BE2C (cell line): ENCODE results near the gene PRXL2B.

Source experiments
- DNase-seq: peaks from one replicate; pipeline ENCODE4 v3.0.0-alpha.2; 2020
- H3K27me3 ChIP-seq: fragments of 250-450 bp; sonication (Bioruptor Pico); 2 replicates; pipeline ENCODE4 v1.5.1; 2020; ENCODE audit warnings: mild to moderate bottlenecking
- H3K36me3 ChIP-seq: fragments of 250-450 bp; sonication (Bioruptor Pico); 2 replicates; pipeline ENCODE4 v1.5.1; 2020; ENCODE audit warnings: mild to moderate bottlenecking
- H3K4me1 ChIP-seq: fragments of 250-450 bp; sonication (Bioruptor Pico); 2 replicates; pipeline ENCODE4 v1.5.1; 2020
- H3K4me3 ChIP-seq: 2 replicates; pipeline ENCODE4 v1.5.1; 2011; ENCODE audit warnings: low read depth, low read length
- H3K9me3 ChIP-seq: fragments of 250-450 bp; sonication (Bioruptor Pico); 2 replicates; pipeline ENCODE4 v1.5.1; 2020
- CTCF ChIP-seq: IDR thresholded peaks from 2 replicates; pipeline ENCODE4 v1.5.1; 2012; ENCODE audit warnings: mild to moderate bottlenecking, low read depth, low read length

PRXL2B gene

GRCh38 chr1:2587071-2587859, 688 bp downstream of the PRXL2B start:
- DNase-seq, result no peak
- Histone ChIP-seq H3K36me3 (no peaks in the 10 kb centered on the region), H3K4me1 (peaks cover 6% of the 10 kb centered on the region), H3K9me3 (no peaks in the 10 kb centered on the region), H3K4me3 (peak overlapping the region; percentile 55), H3K27me3 (no peaks in the 10 kb centered on the region)
- TF ChIP-seq CTCF, result no peak

GRCh38 chr1:2587860-2588571, 1.4 kb downstream of the PRXL2B start:
- Histone ChIP-seq H3K9me3 (no peaks in the 10 kb centered on the region), H3K36me3 (no peaks in the 10 kb centered on the region), H3K4me1 (peaks cover 6% of the 10 kb centered on the region), H3K4me3 (no peak overlapping the region), H3K27me3 (no peaks in the 10 kb centered on the region)
- no peak for TF ChIP-seq CTCF
- DNase-seq, result no peak

GRCh38 chr1:2588661-2589430, 2.3 kb downstream of the PRXL2B start:
- Histone ChIP-seq H3K9me3 (no peaks in the 10 kb centered on the region), H3K27me3 (no peaks in the 10 kb centered on the region), H3K4me1 (peaks cover 6% of the 10 kb centered on the region), H3K4me3 (no peak overlapping the region), H3K36me3 (no peaks in the 10 kb centered on the region)
- TF ChIP-seq CTCF, result no peak
- DNase-seq, result no peak

DNA sequence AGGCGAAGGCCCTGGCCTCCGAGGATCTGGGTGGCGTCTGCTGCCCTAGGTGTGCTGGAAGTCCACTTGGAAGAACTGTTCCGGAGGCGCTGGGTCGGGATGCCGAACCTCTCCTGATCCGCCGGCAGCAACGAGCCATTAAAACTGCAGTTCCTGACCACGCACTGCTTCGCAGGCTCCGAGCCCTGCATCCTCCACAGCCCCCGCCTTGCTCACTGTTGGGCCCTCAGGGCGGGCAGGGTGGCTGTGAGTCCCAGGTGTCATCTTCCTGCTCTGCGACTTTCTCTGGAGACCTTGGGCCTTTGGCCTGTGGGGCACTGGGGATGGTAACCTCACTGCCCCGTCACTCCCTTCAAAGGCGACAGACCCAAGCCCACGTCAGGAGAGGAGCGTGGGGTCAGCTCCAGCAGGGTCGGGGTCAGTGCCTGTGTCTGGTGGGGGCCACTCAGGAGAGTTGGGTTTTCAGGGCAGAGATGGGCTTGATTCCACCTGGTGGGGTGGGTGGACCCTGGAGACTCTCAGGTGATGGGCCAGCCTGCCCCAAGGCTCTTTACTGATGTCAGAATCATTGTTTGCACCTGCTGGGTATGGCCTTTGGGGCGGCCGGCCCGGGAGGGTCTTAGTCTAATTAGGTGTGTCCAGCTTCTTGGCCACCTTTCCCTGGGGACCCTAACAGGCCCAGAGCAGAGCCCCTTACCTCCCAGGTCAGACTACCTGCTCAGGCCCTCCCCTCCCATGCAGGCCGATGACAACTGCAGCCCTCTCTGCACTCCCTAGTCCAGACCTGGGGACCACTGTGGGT, 3.1 kb downstream of the PRXL2B start:
- no peak for DNase-seq
- no peaks in the 10 kb centered on the region for H3K9me3 ChIP-seq
- H3K4me3 ChIP-seq, result no peak overlapping the region
- peaks cover 6% of the 10 kb centered on the region for H3K4me1 ChIP-seq
- no peaks in the 10 kb centered on the region for H3K36me3 ChIP-seq
- TF ChIP-seq CTCF, result no peak
- H3K27me3 ChIP-seq, result no peaks in the 10 kb centered on the region

DNA sequence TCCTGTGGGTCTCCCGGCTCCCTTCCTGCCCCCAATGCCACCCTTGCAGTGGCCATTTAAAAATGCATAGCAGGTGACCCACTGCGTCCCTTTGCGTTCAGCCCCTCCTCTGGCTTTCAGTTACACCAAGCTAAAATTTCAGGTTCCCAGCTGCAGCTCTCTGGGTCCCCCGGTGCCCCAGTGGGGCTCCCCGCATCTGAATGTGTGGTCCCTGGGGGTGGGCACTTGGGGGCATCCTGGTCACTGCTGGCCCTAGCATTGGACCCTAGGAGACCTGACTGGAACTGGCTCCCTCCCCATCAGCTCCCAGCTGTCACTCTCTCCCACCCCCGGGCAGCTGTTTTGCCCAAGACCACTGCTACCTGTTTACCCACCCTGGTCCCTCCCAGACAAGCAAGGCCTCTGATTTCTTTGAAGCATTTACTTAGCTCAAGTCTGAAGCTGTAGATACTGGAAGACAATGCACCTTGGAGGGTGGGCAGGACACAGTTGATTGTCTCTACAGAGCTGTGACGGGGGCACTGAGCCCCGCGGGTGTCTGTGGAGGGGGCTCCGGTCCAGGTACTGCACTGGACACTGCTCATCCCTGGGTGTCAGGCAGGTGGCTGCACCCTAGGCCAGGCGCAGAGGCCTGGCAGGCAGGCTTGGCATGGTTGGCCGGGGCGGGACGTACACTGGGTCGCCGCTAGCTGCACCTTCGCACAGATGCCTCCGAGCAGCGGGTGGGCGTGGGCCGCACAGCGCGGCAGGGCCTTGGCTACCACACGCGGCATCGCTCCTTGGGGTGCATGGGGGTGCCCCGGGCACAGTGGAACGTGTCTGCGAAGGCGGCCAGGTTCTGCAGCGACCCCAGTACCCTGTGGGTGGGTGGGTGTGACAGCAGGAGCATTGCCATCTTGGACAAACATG, 3.9 kb downstream of the PRXL2B start:
- no peaks in the 10 kb centered on the region for H3K36me3 ChIP-seq
- H3K4me3 ChIP-seq, result no peak overlapping the region
- DNase-seq, result no peak
- H3K4me1 ChIP-seq, result no peaks in the 10 kb centered on the region
- no peaks in the 10 kb centered on the region for H3K27me3 ChIP-seq
- no peak for TF ChIP-seq CTCF
- no peaks in the 10 kb centered on the region for H3K9me3 ChIP-seq
